GM23248 (cell line): ENCODE data around the gene ENPP6.

Experiments used
- EZH2 ChIP-seq: fragments of 200-600 bp; sonication (generic); IDR thresholded peaks from 2 replicates; pipeline ENCODE4 v1.6.1; 2018; ENCODE audit warnings: antibody characterized with exemption, mild to moderate bottlenecking; ENCODE audit not compliant: insufficient read depth, poor library complexity, severe bottlenecking
- EZH2phosphoT487 ChIP-seq: fragments of 200-600 bp; sonication (generic); IDR thresholded peaks from 2 replicates; pipeline ENCODE4 v1.6.1; 2018; ENCODE audit warnings: antibody characterized with exemption, moderate library complexity, mild to moderate bottlenecking, low read depth; ENCODE audit not compliant: insufficient read depth

DNA sequence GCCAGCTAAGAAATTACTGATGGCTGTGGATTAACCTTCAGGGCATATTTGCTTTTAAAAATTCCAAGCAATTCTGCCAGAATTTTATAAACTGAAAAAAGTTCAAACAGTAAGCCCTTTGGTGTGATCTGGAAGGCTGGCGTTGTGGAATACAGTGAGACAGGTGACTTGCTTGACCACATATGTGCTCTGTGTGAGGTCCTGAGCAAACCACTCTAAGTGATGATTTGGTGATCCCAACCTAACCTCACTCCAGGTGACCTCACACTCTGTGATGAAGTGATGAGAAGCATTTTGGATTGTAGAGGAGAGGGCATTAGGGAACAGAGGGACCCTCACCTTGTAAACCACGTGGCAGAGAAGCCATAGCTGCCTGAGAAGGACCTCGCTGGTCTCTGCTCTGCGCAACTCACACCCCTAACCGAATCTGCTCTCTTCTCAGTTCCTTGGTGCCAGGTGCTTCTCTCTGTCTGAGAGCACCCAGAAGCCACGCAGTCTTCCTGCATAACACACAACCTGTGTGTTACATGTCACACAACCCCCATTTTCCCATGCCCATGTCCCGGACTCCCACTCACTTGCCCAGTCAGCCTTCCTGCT is 106.3 kb downstream of the ENPP6 start:
- TF ChIP-seq EZH2 (no peak), EZH2phosphoT487 (no peak)
